ENCODE measurements around the gene PCNA. TPM values are rescaled to one million over a fixed set of nuclear protein-coding genes. Genes with fewer than 3 reads are reported as not detected.

PCNA gene
- total RNA-seq, 4 donors from 2014 or later: 18.3 to 56.7 (median 38.2) TPM

DNA sequence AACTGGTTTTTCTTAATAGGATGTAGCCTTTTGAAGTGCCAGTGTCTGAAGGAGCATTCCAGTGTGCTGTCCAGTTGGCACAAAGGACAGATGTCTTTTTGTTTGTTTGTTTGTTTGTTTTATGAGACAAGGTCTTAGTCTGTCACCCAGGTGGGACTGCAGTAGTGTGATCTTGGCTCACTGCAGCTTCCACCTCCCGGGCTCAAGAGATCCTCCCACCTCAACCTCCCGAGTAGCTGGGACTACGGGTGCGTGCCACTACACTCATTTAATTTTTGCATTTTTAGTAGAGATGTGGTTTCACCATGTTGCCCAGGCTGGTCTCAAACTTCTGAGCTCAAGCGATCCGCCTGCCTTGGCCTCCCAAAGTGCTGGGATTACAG, 34.8 kb upstream of the PCNA start:
- no peak for TF ChIP-seq POLR2AphosphoS5 (IDR thresholded peaks at IDR 0.05)
- TF ChIP-seq EP300 (IDR thresholded peaks at IDR 0.05; ENCODE audit: low read depth): no peak
- TF ChIP-seq, protein P1, sequence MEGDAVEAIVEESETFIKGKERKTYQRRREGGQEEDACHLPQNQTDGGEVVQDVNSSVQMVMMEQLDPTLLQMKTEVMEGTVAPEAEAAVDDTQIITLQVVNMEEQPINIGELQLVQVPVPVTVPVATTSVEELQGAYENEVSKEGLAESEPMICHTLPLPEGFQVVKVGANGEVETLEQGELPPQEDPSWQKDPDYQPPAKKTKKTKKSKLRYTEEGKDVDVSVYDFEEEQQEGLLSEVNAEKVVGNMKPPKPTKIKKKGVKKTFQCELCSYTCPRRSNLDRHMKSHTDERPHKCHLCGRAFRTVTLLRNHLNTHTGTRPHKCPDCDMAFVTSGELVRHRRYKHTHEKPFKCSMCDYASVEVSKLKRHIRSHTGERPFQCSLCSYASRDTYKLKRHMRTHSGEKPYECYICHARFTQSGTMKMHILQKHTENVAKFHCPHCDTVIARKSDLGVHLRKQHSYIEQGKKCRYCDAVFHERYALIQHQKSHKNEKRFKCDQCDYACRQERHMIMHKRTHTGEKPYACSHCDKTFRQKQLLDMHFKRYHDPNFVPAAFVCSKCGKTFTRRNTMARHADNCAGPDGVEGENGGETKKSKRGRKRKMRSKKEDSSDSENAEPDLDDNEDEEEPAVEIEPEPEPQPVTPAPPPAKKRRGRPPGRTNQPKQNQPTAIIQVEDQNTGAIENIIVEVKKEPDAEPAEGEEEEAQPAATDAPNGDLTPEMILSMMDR (IDR thresholded peaks at IDR 0.05): no peak
- TF ChIP-seq POLR2A (IDR thresholded peaks at IDR 0.05): no peak
- Histone ChIP-seq H3K27me3 (no peaks in the 10 kb centered on the region), H3K4me3 (no peak overlapping the region), H3K4me1 (peaks cover 8 to 66% (median 47%) of the 10 kb centered on the region in 4 donors), H3K36me3 (no peaks in the 10 kb centered on the region), H3K27ac (no peak overlapping the region), H3K9me3 (no peaks in the 10 kb centered on the region)
- no peak for DNase-seq
- intact Hi-C loops (cut with DNase I; ENCODE audit: low total_unique reads) (no loop called here), in situ Hi-C loops (cut with MboI; ENCODE audit: low pct_ligation_motif_present in 1 of 4, low pct_unique_long_range_greater_than_20kb in 1 of 4, low sequenced_read_pairs in 3 of 4) (no loop called here)
- WGBS, 2 donors (ENCODE audit: low coverage in 1 of 2): 83 to 93% methylated on average over 1 to 6 of the region's 6 CpGs

DNA sequence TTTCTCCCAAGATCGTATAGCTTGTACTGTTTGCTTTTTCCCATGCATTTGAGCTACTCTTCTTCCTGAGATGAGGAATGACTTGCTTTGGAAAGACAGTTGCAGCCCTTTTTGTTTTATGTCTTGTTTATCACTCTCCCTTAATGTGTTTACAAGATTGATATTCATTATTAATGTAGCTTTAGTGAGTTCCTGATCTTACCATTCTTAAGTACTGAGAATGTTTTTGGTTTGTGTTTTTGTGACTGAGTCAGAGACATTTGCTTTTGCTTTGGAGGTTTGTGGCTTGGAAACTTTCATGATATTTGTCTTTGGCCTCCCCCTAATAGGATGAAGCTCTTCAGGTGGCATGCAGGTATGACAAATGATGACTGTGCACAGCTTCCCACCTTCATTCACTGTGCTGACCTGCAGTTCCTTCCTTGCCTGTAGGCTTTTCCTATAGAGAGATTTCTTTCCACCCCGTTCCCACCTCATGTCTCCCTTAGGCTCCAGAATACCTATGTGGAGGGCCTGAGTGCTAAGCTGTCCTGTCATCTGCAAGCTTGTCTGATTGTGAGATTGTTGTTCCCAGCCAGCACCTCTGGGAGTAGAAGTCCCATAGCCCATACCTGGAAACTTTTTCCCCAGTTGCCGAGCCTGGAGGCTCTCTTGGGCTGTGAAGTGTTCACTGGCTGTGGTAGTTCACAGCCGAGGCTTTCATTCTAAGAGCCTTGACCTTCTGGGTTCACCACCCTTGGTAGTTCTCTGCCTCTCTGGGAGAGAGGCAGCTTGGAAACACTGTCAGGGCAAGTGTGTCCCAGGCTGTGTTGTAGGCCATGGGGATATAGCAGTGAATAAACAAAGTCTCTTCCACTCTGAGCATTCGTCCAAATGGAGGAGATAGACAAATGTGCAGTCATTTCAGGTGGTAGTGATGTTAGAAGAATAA, 34.1 kb upstream of the PCNA start:
- H3K27ac ChIP-seq: peak overlapping the region in 2 of 4 donors; percentile 53 to 59
- no peak overlapping the region for H3K4me3 ChIP-seq
- no peaks in the 10 kb centered on the region for H3K36me3 ChIP-seq
- in situ Hi-C loops (cut with MboI; ENCODE audit: low pct_ligation_motif_present in 1 of 4, low pct_unique_long_range_greater_than_20kb in 1 of 4, low sequenced_read_pairs in 3 of 4): no loop called here
- intact Hi-C loops (cut with DNase I; ENCODE audit: low total_unique reads): no loop called here
- no peaks in the 10 kb centered on the region for H3K27me3 ChIP-seq
- DNase-seq: no peak
- 80 to 94% methylated on average over 3 to 5 of the region's 5 CpGs for WGBS, 2 donors (ENCODE audit: low coverage in 1 of 2)
- no peaks in the 10 kb centered on the region for H3K9me3 ChIP-seq
- TF ChIP-seq, protein P1 (IDR thresholded peaks at IDR 0.05): no peak
- no peak for TF ChIP-seq EP300 (IDR thresholded peaks at IDR 0.05; ENCODE audit: low read depth)
- TF ChIP-seq POLR2A (IDR thresholded peaks at IDR 0.05): no peak
- peaks cover 12 to 72% (median 53%) of the 10 kb centered on the region in 4 donors for H3K4me1 ChIP-seq

DNA sequence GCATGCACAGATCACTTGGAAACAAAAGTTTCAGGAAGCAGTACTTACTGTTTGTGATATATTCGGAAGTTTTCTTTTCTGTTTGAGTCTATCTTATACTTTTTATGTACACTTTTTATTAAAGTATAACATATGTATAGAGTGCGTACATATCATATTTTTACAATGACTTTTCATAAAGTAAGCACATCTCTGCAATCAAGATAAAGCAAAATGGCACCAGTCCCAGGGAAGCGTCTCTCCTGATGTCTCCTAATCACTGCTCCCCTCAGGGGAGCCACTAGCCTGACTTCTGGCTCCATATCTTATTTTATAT, 33.4 kb upstream of the PCNA start:
- H3K9me3 ChIP-seq: no peaks in the 10 kb centered on the region
- peaks cover 17 to 80% (median 60%) of the 10 kb centered on the region in 4 donors for H3K4me1 ChIP-seq
- WGBS, 2 donors (ENCODE audit: low coverage in 1 of 2): 48 to 57% methylated on average over 3 of the region's 3 CpGs
- H3K4me3 ChIP-seq: no peak overlapping the region
- DNase-seq: no peak
- no peak for TF ChIP-seq EP300 (IDR thresholded peaks at IDR 0.05; ENCODE audit: low read depth)
- TF ChIP-seq POLR2A (IDR thresholded peaks at IDR 0.05): no peak
- TF ChIP-seq, protein P1 (IDR thresholded peaks at IDR 0.05): no peak
- TF ChIP-seq POLR2AphosphoS5 (IDR thresholded peaks at IDR 0.05): no peak
- intact Hi-C loops (cut with DNase I; ENCODE audit: low total_unique reads) (no loop called here), in situ Hi-C loops (cut with MboI; ENCODE audit: low pct_ligation_motif_present in 1 of 4, low pct_unique_long_range_greater_than_20kb in 1 of 4, low sequenced_read_pairs in 3 of 4) (no loop called here)
- H3K27ac ChIP-seq: peak overlapping the region; percentile 30 to 59 (median 53)
- no peaks in the 10 kb centered on the region for H3K27me3 ChIP-seq
- H3K36me3 ChIP-seq: no peaks in the 10 kb centered on the region

DNA sequence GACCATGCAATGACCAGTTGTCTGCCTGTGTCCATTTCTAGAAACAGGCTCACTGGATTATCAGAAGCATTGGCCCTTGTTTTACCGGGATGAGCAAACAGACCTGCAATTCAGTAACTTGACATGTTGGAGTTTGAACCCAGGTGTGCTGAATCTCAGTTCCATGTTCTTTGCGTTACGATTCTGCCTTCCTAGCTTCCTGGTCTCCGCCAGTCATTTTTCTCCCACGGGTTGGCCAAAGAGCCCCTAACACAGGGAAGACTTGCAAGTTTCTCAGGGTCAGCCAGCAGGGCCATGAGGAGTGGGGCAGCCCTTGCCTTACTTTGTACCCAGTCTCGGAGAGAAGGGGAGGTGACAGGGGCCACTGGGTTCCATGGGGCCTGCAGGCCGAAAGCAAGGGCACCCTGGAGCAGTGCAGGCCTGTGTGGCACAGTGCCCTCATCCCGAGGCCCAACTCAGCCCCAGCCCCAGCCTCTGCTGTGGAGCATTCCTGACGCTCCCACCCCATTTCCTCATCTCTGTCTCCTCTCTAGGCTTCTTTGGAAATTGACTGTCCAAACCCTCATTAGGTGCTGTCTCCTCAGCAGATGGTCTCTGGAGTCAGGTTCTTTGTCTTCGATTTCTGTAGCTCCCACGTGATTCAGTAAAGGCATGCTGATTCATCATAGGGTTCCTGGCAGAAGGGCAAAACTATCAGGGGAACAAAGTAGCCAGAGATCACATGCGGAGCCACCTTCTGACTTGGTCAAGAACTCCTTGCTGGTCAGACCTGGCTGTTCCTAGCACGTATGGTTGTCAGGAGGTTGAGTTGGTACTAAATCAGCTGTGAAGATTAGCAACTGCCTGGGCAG, 30.7 kb upstream of the PCNA start:
- no peak for DNase-seq
- peaks cover 27 to 90% (median 76%) of the 10 kb centered on the region in 4 donors for H3K4me1 ChIP-seq
- H3K36me3 ChIP-seq: no peaks in the 10 kb centered on the region
- H3K9me3 ChIP-seq: no peaks in the 10 kb centered on the region
- 70 to 76% methylated on average over 8 to 13 of the region's 13 CpGs for WGBS, 2 donors (ENCODE audit: low coverage in 1 of 2)
- no peaks in the 10 kb centered on the region for H3K27me3 ChIP-seq
- H3K27ac ChIP-seq: peak overlapping the region; percentile 42 to 65 (median 48)
- in situ Hi-C loops (cut with MboI; ENCODE audit: low pct_ligation_motif_present in 1 of 4, low pct_unique_long_range_greater_than_20kb in 1 of 4, low sequenced_read_pairs in 3 of 4): no loop called here
- no peak overlapping the region for H3K4me3 ChIP-seq
- TF ChIP-seq POLR2AphosphoS5 (IDR thresholded peaks at IDR 0.05) (no peak), POLR2A (IDR thresholded peaks at IDR 0.05) (no peak), EP300 (IDR thresholded peaks at IDR 0.05; ENCODE audit: low read depth) (no peak)
- TF ChIP-seq, protein P1 (IDR thresholded peaks at IDR 0.05): no peak
- intact Hi-C loops (cut with DNase I; ENCODE audit: low total_unique reads): no loop called here

Measured in transverse colon (tissue), 4 donors.